Measurements from ENCODE around the gene THSD7A.

Gene THSD7A

DNA sequence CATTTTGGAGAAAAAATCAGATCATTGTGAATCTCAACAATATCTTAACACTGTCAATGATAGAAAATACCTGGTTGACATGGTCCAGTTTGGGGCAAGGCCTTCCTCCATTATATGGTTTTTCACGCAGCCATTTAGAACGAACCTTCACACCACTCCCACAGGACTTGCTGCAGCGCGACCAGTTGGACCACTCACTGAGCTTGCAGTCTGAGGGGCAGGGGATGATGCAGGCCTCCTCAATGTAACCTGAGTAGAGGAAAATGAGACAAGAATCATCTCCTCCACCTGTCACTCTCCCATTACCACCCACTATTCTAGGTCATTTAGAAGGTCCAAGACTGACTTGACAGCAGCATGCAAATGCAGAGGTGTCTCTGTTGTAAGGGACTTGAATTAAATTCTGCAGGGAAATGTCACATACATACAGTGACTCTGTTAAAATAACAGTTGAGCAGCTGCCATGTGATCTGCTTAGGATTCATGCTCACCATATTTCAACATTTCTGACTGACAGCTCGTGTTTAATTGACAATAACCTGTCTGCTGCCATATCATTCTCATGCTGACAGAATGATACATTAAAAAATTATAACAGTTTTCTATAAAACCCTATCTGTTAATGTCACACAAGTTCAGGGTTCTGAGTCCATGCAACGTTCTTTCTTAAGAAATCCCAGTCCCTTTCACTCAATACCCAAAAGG lies 403.0 kb downstream of the THSD7A start:
- no peak for DNase-seq (ENCODE audit: extremely low read depth in 1 of 2, low read depth in 1 of 2)

DNA sequence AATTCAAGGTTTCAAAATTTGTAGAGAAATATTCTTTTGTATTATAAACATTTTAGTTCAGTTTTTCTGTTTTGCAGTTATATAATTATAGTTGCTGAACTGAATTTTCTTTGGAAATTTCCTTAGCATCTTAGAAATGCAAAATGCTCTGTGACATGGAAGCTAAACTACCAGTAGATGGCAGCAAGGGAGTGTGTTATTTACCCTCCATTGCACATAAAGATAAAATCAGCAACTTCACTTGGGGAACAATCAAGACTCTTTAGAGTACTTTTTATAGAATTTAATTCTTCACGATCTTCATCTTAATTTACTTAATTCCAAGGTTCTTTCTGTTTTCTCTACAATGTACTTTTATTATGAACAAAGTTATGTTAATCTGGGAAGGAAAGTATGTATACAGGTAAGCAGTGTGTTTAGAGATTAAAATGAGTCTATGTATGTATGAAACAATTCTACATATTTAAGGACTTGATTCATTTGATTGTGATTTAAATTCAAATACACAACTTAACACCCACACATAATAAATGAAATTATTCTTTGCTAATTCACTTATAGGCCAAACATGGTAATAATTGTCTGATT lies 404.2 kb downstream of the THSD7A start:
- DNase-seq (ENCODE audit: extremely low read depth in 1 of 2, low read depth in 1 of 2) = no peak

DNA sequence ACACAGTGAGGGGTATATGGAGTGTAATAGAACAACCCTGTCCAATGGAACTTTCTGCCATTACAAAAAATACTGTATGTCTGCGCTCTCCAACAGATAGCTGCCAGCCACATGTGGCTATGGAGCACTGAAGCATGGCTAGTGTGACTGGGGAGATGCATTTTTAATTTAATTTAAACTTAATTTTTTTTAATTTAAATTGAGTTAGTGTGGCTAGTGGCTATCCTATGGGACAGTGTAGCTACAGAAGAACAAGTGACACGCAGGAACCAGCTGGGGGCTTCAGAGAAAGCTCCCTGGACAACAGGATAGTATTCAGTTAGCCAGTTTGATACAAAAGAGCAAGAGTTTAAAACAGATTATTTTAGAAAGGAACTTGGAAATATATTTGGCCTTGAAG lies 408.0 kb downstream of the THSD7A start:
- no peak for DNase-seq (ENCODE audit: extremely low read depth in 1 of 2, low read depth in 1 of 2)

DNA sequence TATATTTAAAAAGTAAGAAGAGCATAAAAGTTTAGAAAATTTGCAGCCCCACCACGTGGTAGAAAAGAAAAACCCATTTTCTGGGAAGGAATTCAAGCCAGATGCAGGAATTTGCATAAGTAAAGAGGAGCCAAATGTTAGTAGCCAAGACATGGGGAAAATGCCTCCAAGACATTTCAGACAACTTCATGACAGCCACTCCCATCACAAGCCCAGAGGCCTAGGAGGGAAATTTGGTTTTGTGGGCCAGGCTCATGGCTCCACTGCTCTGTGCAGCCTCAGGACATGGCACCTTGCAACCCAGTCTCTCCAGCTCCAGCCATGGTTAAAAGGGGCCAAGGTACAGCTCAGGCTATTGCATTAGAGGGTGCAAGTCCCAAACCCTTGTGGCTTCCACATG lies 411.9 kb downstream of the THSD7A start:
- DNase-seq (ENCODE audit: extremely low read depth in 1 of 2, low read depth in 1 of 2) = no peak

DNA sequence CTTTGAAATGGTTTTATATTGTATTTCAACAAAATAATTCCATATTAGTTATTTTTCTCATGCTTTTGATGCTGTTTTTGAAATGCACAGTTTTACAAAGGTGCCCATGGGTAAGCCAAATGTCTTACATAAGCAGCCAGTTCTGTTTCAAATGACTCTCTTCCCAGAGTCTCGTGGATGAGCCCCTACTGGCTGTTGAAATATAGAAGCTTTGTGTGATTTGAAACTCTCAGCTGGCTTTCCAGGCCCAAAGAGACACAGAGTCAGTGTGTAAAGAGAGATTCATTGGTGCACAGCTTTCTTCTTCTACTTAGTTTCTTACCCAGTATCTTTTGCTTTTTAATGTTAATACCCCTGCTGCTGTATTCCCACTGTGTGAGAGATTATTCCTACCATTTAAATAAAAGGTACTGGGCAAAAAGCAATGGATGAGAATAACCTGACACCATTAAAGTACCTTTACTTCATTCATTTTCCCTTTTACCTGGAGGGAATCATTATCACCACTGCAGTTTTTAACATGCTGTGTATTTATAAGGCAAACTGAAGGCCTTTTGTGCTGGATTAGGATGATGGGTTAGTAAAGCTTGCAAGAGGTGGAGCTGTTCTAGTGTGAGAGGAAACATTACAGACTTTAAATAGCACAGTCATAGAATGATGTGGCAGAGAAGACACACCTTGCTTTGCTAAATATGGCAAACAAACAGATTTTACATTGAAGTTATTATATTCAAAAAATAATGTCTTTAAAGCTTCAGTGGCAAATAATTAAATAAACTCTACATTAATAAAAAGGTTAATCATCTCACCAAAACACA lies 415.1 kb downstream of the THSD7A start:
- no peak for DNase-seq (ENCODE audit: extremely low read depth in 1 of 2, low read depth in 1 of 2)

DNA sequence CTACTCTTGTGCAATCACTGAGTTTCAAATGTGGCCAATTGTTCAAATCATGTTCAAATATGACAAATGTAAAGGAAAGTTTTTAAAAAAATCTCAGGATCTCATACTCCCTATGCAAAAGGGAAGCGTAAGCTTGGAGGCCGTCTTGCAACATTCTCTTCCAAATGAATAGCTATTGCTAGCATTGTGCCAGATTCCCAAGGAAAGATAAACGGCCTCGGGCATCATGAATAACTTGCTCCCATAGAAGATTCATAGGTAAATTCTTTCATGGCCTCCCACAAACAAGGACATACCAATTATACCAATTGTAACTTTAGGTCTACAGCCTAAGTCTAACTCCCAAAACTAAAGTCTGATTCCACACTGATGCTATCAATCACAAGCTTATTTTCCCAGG lies 416.9 kb downstream of the THSD7A start:
- DNase-seq (ENCODE audit: extremely low read depth in 1 of 2, low read depth in 1 of 2) = no peak

DNA sequence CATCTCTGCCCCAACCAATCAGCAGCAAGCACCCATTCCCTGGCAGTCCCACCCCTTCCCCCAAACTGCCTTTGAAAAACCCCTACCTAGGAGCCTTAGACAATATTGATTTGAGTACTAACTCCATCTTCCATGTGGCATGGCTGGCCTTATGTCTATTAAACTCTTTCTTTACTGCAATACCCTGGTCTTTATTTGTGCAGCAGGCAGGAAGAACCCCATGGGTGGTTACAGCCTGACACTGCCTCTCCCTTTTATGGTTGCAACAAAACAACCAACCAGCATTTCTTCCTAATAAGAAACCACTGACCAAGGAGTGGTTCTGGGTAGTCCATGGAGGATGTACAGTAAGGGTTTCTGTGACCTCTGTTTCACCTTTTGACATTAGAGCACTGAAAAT lies 418.1 kb downstream of the THSD7A start:
- no peak for DNase-seq (ENCODE audit: extremely low read depth in 1 of 2, low read depth in 1 of 2)

DNA sequence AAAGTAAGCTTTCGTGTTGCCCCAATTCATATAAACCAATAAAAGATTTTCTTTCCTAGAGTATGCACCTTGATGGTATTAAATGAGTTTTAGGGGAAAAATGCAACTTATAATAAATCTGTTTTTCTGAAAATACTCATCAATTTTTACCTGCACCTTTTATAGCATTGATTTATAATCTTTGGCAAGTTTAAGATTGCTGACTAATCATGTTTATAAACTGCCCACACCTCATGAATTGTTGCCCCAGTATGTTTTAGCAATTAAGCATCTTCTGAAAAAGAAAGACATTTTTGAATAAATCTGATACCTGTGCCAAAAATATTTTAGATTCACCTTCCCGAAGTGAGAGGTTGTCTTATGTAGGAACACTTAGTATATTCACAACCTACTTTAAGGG lies 420.0 kb downstream of the THSD7A start:
- no peak for DNase-seq (ENCODE audit: extremely low read depth in 1 of 2, low read depth in 1 of 2)

DNA sequence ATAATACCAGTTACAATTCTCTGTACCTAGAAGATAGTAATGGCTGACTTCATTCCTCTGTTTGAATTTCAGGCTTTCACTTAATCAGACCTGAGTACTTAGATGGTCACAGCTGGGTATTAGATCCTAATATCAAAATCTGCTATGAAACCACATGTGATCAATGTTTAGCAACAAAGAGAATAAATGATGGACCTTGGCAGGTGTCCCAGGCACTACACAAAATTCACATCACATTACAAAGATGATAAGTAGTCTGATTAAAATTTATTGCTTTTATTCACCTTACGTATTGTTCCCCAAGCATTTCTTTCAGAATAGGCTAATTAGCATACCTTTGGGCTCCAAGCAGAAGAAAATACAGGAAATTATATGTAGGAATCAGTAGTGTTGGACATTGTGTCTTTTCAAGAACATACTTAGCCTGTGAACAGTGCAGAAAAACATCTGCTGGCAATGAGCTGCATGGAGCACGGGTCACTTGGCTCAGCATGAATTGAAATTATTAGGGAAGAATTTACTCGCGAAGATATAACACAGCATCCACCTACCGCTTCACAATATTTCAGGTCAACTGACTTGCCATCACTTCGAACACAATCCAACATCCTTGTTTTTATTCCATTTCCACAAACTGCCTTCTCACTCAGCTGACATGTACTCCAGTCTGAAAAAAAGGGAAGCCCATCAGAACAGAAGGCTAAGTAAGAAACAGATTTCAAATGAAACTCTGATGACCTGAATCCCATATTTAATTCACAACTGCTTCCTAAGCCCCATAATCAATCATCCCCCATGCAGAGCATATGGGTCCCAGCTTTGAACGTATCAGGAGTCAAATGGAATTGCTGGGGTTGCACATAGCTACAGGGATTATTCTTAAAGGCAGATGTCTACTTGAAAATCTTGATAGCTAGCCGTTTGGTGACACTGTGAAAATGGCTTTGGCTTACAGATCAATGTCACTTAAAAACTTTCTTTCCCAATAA lies 421.0 kb downstream of the THSD7A start:
- no peak for DNase-seq (ENCODE audit: extremely low read depth in 1 of 2, low read depth in 1 of 2)

DNA sequence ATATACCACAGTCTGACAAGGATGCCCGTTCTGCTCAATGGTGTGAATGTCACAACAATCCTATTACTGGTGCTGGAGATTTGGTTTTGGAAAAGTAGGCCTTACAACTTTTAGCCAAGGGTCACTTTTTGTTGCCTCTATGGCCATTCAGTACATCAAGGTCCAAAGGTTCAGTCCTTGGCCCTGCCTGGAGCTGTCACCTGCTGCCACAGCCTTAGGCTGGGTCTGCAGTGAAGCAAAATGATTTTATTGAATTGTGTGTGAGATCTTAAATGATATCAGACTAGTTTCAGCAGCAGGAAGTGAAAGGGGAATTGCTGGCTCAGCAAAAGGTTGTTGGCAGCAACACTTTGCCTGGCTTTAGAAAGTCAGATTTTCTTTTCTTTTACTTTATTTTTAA lies 427.6 kb downstream of the THSD7A start:
- DNase-seq (ENCODE audit: extremely low read depth in 1 of 2, low read depth in 1 of 2) = no peak

DNA sequence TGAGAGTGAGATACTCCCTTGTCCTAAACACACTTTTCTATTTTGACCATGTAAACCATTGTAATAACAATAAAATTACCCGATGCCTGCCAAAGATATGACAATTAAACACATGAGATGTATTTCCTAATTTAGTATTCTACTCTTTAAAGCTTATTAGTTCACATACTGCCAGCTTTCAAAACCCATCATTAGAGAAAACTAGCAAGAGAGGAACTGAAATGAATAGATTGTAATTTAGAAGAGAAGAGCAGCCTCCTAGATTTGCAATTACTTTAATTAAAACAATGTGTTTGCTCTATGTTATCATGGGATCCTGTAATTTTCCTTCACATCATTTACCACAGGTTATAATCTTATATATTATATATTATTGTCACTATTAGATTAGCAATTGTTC lies 428.2 kb downstream of the THSD7A start:
- no peak for DNase-seq (ENCODE audit: extremely low read depth in 1 of 2, low read depth in 1 of 2)

DNA sequence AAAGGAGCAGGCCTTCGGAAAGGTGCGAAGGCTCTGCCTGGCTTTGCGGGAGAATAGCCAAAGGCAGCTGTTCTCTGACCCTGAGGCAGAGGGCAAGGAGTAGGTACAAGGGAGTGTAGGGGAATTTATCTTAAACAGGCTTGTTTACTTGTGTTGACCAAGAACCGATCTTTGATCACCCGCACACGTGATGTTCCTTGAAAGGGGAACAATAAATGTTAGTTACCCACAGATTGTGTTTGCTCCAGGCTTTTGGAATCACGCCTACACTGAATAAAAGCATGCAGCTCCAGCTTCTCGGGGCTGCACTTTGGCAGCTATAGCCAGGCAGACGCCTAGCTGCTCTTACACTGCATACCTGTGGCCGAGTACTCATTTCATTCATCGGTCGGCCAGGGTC lies 437.6 kb downstream of the THSD7A start:
- DNase-seq (ENCODE audit: extremely low read depth in 1 of 2, low read depth in 1 of 2) = no peak

DNA sequence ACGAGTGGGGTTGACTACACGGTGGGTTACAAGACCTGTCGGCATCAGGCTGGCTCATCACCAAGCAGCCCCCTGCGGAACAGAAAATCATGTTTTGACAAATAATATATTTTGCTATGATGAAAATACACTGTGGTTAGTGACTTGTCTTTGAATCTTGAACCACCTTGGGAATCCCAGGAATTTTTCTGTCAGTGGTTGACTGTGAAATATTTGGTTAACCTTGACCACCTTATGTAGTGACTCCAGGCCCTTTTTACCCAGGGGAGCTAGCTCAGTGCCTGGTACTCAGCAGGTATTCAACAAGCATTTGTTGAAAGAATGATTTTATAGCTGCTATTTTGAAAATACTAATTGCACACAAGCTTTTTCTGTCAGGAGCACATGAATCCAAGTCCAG lies 452.4 kb downstream of the THSD7A start:
- no peak for DNase-seq (ENCODE audit: extremely low read depth in 1 of 2, low read depth in 1 of 2)

DNA sequence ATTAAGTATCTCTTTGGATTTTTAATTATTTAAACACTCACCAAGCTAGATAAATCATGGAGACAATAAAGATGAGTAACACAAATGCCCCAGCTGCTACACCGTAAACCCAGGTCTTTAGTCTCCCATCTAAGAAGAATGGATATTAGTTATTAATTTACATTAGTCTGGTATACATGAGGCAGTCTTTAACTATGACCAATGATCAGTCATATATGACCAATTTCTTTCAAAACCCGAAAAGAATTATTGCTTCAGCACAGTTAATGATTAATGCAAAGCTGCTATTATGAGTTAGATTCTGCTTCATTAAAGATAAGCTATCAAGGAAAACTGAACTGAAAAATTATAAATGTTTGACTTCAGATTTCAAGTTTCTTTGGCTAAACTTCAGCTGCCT lies 455.5 kb downstream of the THSD7A start:
- no peak for DNase-seq (ENCODE audit: extremely low read depth in 1 of 2, low read depth in 1 of 2)

DNA sequence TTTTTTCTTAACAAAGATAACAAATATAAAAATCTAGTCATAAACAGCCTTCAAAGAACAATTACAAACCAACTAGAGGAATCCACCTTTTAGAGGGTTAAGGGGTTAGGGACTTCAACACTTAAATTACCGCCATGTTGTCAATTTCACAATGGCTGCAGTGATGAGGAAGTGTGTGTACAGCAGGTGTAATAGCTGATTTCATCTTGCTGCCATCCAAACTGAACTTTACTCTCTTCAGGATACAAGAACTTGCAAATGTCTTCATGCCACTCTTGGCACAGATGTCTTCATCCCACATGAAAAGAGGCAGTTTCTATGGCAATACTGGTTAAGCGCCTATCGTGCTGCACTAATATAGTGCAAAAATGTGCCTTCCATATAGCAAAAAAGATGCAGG lies 457.4 kb downstream of the THSD7A start:
- no peak for DNase-seq (ENCODE audit: extremely low read depth in 1 of 2, low read depth in 1 of 2)

DNA sequence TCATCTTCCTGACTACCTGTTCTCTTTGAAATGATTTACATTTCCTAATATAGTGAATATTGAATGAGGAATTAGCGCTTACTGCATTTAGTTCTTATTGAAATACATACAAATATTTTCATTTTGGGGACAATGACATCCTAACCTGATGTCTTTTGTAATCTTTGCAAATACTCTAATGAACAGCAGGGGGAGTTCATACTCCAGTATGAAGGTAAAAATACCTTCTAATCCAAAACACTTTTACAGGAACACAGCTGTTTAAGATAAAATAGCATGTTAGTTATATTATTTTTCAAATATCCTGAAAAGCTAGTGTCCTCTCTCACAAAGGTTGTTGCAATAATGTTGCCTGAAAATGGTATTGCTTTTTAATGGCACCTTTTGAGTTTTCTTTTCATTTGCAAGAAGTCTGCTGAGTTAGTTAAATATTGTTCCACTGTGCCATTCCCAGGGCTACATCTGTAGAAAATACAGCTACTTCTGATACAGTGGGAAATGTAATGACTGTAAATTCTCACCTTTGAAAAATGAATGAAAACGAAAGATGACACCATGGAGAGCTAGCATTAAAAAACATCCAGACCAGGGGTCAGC lies 458.4 kb downstream of the THSD7A start:
- DNase-seq (ENCODE audit: extremely low read depth in 1 of 2, low read depth in 1 of 2) = no peak

DNA sequence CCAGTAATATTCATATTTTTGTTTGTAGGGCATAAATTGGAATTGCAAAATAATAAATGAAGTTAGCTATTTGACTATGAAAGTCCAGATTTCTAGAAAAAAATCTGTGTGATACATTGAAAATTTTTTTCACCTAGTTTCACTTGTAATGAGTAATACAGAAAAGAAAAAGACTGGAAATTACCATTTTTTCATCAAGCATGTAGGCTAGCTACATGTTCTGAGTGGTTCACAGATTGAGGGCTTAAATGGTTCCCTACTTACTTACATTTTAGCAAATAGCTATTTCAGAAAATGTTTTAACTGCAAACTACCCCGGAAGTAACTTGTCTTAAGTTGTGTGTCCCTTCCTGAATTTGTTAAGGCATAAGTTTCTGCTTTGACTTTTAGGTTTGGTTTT lies 462.3 kb downstream of the THSD7A start:
- no peak for DNase-seq (ENCODE audit: extremely low read depth in 1 of 2, low read depth in 1 of 2)

DNA sequence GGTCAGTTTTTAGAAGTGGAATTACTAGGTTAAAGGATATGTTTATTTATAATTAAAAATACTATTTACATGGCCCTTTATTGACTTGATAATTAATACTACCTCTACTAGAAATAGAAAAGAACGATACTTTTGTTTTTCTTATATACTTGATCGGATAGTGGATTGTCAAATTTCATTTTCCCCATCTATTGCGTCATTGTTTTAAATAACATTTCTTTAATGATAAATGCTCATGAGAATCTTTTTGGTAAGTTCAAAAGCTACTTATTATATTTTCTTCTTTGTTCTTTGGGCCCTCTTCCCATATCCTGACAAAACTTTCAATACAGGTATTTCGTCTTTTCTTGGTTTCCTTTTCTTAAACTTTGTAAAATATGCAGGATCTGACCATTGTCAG lies 465.9 kb downstream of the THSD7A start:
- no peak for DNase-seq (ENCODE audit: extremely low read depth in 1 of 2, low read depth in 1 of 2)

DNA sequence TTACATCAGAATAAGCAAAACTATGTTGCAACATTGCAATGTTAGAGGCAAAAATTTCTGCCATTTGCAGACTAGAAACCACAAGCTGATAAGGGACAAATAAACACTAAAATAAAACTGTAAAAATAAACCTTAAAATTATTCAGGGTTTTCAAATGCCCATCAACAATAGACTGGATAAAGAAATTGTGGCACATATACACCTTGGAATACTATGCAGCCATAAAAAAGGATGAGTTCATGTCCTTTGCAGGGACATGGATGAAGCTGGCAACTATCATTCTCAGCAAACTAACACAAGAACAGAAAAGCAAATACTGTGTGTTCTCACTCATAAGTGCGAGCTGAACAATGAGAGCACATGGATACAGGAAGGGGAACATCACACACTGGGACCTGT lies 473.4 kb downstream of the THSD7A start:
- no peak for DNase-seq (ENCODE audit: extremely low read depth in 1 of 2, low read depth in 1 of 2)

DNA sequence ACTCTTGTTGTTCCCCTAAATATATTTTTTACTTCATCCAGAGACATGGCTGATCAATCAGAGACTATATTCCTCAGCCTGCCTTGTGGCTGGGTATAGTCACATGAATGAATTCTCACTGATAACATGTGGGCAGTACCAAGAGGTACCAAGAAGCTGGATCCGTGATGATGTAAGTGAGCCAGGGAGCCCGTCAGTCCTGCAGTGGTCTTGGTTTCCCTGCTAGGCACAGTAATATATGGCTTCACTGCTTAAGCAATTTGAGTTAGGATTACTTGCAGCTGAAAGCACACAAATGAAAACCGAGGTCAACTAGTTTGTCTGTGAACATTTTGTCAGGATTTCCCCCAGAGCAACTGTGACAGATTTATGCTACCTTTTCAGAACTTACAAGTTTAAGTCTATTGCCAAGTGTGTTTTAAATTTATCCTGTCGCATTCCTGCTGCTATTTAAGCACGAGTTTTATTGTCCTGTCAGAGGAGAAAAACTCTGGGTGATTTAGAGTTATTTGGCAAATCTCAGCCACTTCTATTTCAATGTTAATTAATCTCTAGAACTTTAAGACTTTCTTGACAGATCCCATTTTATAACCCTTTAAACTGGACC lies 476.5 kb downstream of the THSD7A start:
- no peak for DNase-seq (ENCODE audit: extremely low read depth in 1 of 2, low read depth in 1 of 2)
